BJ (cell line): ENCODE data around the gene LIG1. TPM values are rescaled to one million over a fixed set of nuclear protein-coding genes. Genes with fewer than 3 reads are reported as not detected.
"Not testable (repeated sequence)": the region's sequence is repeated elsewhere in the genome, so short reads cannot be mapped to it uniquely, and the experiment has no call there.

ENCODE experiments used
- CTCF ChIA-PET: fragments of 350-600 bp; formaldehyde crosslinking; extraction: SDS; loops from one replicate; lab custom pipeline; 2021; ENCODE audit warnings: antibody characterized with exemption, inconsistent platforms; lab: Yijun Ruan, JAX
- POLR2A ChIA-PET: fragments of 300-600 bp; sonication (Branson Sonifier 250); formaldehyde crosslinking; extraction: SDS; loops from one replicate; lab custom pipeline; 2021; ENCODE audit warnings: antibody characterized with exemption; lab: Charles Lee
- DNase-seq: peaks from one replicate; pipeline ENCODE4 v3.0.0-alpha.2; 2011; ENCODE audit warnings: low read depth
- H3K27me3 ChIP-seq: 2 replicates; pipeline ENCODE4 v1.6.0; 2011; ENCODE audit warnings: low read length; ENCODE audit not compliant: control insufficient read depth, insufficient read depth
- H3K36me3 ChIP-seq: 2 replicates; pipeline ENCODE4 v1.5.1; 2011; ENCODE audit warnings: low read length; ENCODE audit not compliant: control insufficient read depth, insufficient read depth
- H3K4me3 ChIP-seq: 2 replicates; pipeline ENCODE4 v1.5.1; 2011; ENCODE audit warnings: low read depth, mild to moderate bottlenecking, control low read depth, low read length
- CTCF ChIP-seq: IDR thresholded peaks from 2 replicates; pipeline ENCODE4 v1.5.1; 2011; ENCODE audit warnings: low read depth, mild to moderate bottlenecking, control low read depth, inconsistent platforms, low read length, moderate library complexity; ENCODE audit not compliant: insufficient read depth
- polyA plus RNA-seq: library from polyadenylated mRNA; depleted of rRNA; stranded (reverse); fragments of >200 nt; gene quantifications from 2 replicates; pipeline ENCODE4 v1.2.3, GENCODE V29; 2011

LIG1 gene
- polyA plus RNA-seq, 1 experiment, result 19.5 TPM

- POLR2A ChIA-PET, result no interaction called here
- Histone ChIP-seq H3K4me3 (no peak overlapping the region), H3K36me3 (no peaks in the 10 kb centered on the region), H3K27me3 (no peaks in the 10 kb centered on the region)
- TF ChIP-seq CTCF, result peak; percentile 80
- no peak for DNase-seq
- CTCF ChIA-PET, result interaction anchor here (0.7 to 11.0 kb wide), 10 partner anchors 9 to 140 kb away, joined by 3 to 122 read pairs (median 9); no protein-coding TSS in a partner anchor
Observed at GRCh38 chr19:48102870-48103751, 67.0 kb downstream of the LIG1 start.

GRCh38 chr19:48095612-48096175 lies 74.5 kb downstream of the LIG1 start:
- Histone ChIP-seq H3K36me3 (no peaks in the 10 kb centered on the region), H3K27me3 (no peaks in the 10 kb centered on the region), H3K4me3 (no peak overlapping the region)
- CTCF ChIA-PET, result interaction anchor here (1.0 to 3.4 kb wide), 3 partner anchors 7 to 134 kb away, joined by 3 to 10 read pairs (median 6); no protein-coding TSS in a partner anchor
- POLR2A ChIA-PET, result no interaction called here
- TF ChIP-seq CTCF, result no peak
- no peak for DNase-seq

DNA sequence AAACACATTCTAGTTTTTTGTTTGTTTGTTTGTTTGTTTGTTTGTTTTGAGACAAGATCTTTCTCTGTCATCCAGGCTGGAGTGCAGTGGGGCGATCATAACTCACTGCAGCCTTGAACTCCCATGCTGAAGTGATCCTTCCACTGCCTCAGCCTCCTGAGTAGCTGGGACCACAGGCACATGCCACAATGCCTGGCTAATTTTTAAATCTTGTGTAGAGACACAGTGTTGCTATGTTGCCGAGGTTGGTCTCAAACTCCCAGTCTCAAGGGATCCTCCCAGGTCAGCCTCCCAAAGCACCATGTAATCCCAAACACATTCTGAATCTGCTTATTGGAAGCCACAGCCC lies 75.3 kb downstream of the LIG1 start:
- H3K27me3 ChIP-seq, result no peaks in the 10 kb centered on the region
- no peaks in the 10 kb centered on the region for H3K36me3 ChIP-seq
- TF ChIP-seq CTCF, result no peak
- POLR2A ChIA-PET, result no interaction called here
- no peak for DNase-seq
- CTCF ChIA-PET, result interaction anchor here (1.0 to 3.4 kb wide), 3 partner anchors 8 to 133 kb away, joined by 3 to 10 read pairs (median 6); no protein-coding TSS in a partner anchor
- H3K4me3 ChIP-seq, result no peak overlapping the region

DNA sequence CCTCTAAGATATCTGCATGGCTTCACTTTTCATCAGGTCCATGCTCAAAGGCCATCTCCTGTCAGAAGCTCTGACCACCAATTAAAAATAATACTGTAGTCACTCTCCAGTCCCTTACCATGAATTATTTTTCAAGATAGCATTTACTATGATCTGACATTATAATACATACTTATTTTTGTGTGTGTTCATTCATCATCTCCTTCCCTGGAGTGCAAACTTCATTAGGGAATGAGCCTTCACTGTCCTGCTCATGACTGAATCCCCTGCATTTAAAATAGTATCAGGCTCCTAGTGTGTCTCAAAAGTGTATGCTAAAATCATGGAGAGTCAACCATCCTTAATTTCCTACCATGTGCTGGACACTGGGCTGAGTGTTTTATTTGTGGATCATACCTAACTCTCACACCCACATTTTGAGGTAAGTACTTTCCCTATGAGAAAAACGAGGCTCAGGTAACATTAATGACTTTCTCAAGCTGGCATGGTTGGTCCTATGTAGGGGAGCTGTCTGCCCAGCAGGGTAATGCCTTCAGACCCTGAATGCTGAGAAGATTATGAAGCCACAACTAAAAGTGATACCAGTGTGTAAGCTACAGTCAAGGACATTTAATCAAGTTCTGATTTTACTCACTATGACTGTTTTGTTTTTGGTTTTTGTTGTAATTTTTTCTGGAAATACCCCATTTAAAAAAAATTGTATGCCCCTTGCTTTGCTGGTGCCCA lies 75.9 kb downstream of the LIG1 start:
- POLR2A ChIA-PET, result no interaction called here
- H3K36me3 ChIP-seq, result no peaks in the 10 kb centered on the region
- DNase-seq, result no peak
- TF ChIP-seq CTCF, result no peak
- no peaks in the 10 kb centered on the region for H3K27me3 ChIP-seq
- H3K4me3 ChIP-seq, result no peak overlapping the region
- CTCF ChIA-PET, result interaction anchor here (1.0 to 3.4 kb wide), 3 partner anchors 9 to 132 kb away, joined by 3 to 10 read pairs (median 6); no protein-coding TSS in a partner anchor

GRCh38 chr19:48091111-48091718 lies 78.9 kb downstream of the LIG1 start:
- H3K27me3 ChIP-seq, H3K36me3 ChIP-seq, H3K4me3 ChIP-seq: not testable (repeated sequence)
- ChIA-PET POLR2A (interaction anchor here (0.6 kb wide), 1 partner anchor 10 kb away, joined by 6 read pairs; no protein-coding TSS in a partner anchor), CTCF (interaction anchor here (1.2 to 1.5 kb wide), 2 partner anchors 11 to 17 kb away, joined by 7 to 12 read pairs; no protein-coding TSS in a partner anchor)
- peak; percentile 96 for DNase-seq
